Ecto neural progenitor cell (in vitro differentiated cells): ENCODE measurements around the gene FUCA1.
"Not testable (repeated sequence)": the region's sequence is repeated elsewhere in the genome, so short reads cannot be mapped to it uniquely, and the experiment has no call there.

Source experiments
- DNase-seq: peaks from one replicate; pipeline ENCODE4 v3.0.0-alpha.2; 2018; ENCODE audit warnings: low spot score

The FUCA1 gene

DNA sequence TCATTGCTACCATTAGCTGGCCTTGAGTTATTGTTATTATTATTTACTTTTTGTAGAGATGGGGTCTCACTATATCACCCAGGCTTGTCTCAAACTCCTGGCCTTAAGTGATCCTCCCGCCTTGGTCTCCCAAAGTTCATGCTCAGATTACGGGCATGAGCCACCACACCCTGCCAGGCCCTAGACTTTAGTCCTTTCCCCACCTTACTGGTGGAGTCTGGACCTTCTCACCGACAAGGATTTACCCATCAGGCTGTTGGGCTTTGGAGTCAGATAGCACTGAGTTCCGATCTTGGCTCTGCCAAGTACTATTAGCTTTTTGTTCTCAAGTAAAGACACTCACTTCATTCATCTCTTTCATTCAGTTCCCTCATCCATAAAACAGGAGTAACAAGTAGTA lies 27.9 kb upstream of the FUCA1 start:
- DNase-seq: no peak

DNA sequence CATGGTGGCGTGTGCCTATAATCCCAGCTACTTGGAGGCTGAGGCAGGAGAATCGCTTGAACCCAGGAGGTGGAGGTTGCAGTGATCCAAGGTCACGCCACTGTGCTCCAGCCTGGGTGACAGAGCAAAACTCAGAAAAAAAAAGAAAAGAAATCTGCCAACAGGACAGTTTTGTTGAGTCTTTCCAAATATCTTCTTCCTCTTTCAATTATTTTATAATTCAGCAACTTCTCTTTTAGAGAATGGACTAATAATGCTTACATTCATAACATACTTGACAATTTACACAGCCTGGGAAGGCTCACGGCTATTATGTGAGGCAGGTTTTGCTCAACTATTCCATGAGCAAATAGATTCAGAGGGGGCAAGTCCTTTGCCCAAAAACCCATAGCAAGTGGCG lies 27.0 kb upstream of the FUCA1 start:
- no peak for DNase-seq

DNA sequence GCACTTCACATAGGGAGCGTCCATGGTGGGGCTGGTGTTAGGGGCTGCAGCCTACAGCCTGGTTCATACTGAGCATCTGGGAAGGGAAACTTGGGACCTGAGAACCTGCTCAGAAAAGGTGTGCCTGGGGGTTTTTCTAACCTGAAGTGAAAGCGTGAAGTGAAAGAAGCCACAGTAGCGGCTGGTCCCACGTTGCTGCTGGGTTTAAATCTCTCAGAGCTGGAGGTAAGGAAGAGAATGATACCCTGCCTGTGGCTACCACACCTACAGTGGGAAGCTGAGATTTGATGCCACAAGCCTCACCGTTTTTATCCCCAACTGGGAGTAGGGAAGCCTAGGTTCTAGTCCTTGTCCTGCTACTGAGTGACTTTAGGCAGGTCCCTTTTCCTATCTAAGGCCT lies 21.0 kb upstream of the FUCA1 start:
- DNase-seq: no peak

DNA sequence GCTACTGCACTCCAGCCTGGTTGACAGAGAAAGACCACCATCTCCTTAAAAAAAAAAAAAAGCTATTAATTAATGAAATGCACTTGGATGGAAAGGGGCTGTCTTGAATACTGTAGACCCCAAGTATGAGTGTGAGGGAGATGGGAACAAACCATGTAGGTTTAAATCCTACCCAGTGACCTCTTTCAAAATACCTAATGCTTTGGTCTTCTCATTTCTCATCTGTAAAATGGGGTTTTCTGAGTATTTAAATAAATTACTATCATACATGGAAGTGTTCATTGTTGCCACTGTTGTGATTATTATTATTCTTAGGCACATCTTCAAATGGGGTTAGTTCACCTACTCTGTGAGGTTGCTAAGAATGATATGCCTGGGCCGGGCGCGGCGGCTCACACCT lies 17.1 kb upstream of the FUCA1 start:
- DNase-seq: no peak

GRCh38 chr1:23882746-23883145 lies 14.7 kb upstream of the FUCA1 start:
- no peak for DNase-seq

- no peak for DNase-seq
Observed at GRCh38 chr1:23879809-23880208, 11.7 kb upstream of the FUCA1 start.

DNA sequence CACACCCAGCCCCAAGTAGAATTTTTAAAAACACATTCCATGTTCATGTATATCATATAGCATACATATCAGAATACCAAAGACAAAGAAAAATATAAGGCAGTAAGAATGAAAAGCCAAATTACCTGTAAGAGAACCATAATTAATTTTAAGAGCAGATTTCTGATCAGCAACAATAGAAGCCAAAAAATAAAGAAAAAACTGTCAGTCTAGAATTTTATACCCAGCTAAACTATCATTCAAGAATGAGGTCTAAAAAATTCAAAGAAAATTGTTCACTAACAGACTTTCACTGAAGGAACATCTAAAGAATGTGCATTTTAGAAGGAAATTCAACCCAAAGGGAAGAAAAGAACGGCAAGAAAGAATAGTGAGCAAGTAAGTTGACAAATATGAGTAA lies 10.6 kb upstream of the FUCA1 start:
- no peak for DNase-seq

DNA sequence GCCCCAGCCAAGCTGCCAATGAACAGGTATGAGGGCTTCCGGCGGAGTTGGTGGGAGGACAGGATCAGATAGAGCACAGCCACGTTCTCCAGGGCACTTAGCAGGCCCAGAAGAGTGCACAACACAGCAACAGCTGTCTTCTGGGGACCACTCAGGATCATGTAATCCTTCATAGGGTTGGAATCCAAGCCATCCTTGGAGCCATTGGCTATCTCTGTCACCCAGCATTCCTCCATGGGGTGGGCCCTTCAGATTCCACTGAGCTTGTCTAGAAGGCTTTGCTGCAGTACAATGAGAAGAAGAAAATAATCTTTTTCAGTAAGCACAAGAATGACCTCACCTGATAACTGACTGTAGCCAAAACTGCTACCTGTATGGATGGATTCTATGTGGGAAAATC lies 7.3 kb upstream of the FUCA1 start:
- no peak for DNase-seq

DNA sequence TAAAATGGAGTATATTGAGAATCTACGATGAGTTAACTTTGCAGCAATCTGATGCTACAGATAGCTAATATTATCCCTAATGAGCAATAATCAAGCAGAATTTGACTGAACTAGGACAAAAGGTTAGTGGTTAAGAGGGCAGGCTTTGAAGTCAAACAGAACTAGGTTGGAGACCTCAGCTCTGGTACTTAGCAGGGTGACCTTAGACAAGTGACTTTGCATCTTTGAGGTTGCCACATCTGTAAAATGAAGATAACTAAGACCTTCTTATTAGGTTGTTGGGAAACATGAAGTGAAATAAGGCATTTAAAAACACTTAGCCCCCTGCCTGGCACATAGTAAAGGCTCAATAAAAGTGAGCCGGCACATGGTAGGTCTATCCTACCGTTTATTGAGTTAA lies 4.3 kb upstream of the FUCA1 start:
- no peak for DNase-seq

GRCh38 chr1:23869051-23869450 lies 961 bp upstream of the FUCA1 start:
- no peak for DNase-seq

- DNase-seq: no peak
Observed at GRCh38 chr1:23868557-23869016, 497 bp upstream of the FUCA1 start.

DNA sequence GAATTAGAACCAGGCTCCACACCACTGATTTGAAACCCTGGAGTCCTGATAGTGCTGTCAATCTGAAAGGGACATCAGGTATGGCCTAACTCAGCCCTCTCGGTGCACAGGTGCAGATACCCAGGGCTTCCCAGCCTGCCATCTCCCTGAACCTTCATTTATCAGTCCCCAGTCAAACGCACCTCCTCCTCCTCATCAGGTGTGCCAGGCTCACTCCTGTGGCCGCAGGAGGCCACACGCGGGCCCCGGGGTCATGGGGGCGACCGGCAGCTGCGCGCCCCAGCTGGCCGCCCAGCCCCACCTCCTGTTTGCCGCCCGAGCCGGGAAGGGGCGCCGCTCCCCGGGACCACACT lies 572 bp downstream of the FUCA1 start:
- DNase-seq: no peak

DNA sequence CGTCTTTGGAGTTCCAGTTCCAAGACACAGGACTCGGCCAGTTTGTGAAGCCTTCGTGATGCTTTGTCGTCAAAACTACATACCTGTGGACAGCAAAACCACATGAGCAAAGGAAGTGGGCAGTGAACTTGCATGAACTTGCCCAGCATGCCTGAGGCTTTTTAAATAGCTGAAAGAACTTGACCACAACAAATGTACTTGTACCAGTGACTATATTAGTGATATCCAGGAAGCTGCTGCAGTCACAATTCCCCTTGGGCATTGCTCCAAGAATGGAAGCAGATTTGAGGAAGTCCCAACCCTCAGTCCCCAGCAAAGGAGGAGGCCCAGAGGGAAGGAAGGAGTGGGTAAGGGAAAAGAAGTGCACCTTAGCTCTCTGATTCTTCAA lies 2.6 kb downstream of the FUCA1 start:
- no peak for DNase-seq

GRCh38 chr1:23864801-23865542 lies 3.1 kb downstream of the FUCA1 start:
- DNase-seq: no peak

GRCh38 chr1:23862640-23863039 lies 5.5 kb downstream of the FUCA1 start:
- no peak for DNase-seq

GRCh38 chr1:23854568-23854967 lies 13.5 kb downstream of the FUCA1 start:
- DNase-seq: no peak

DNA sequence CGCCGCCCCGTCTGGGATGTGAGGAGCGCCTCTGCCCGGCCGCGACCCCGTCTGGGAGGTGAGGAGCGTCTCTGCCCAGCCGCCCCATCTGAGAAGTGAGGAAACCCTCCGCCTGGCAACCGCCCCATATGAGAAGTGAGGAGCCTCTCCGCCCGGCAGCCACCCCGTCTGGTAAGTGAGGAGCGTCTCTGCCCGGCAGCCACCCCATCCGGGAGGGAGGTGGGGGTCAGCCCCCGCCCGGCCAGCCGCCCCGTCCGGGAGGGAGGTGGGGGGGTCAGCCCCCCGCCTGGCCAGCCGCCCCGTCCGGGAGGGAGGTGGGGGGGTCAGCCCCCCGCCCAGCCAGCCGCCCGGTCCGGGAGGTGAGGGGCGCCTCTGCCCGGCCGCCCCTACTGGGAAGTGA lies 15.0 kb downstream of the FUCA1 start:
- not testable (repeated sequence) for DNase-seq

GRCh38 chr1:23851406-23851805 lies 16.7 kb downstream of the FUCA1 start:
- DNase-seq: not testable (repeated sequence)

DNA sequence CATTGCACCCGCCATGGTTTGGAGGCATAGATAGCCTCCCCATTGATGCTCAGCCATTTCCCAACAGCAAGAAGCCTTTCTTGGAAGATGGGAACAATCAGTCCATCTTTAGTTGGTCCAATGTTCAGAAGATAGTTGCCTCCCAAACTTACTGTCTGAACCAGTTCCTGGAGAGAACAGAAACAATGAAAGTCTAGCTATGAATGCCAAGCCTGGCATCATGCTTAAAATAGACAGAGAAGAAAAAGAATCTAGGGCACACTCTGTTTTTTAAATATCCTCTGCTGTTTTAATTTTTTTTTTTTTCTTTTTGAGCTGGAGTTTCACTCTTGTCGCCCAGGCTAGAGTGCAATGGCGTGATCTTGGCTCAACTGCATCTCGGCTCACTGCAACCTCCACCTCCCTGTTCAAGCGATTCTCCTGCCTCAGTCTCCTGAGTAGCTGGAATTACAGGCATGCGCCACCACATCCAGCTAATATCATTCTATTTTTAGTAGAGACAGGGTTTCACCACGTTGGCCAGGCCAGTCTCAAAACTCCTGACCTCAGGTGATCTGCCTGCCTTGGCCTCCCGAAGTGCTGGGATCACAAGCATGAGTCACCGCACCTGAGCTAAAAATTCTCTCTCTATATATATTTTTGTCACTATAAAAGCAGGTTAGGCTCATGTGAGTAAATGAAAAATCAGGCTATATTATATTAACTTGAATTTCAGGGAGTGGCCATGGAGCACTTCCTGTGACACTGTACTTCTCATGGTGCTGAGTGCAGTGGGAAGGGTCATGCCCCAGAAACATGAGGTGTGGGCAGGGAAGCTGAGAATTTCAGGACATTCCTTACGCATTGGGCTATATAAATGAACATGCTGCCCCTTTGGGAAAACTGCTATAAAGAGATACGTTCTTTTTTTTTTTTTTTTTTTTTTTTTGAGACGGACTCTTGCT lies 19.1 kb downstream of the FUCA1 start:
- no peak for DNase-seq

- not testable (repeated sequence) for DNase-seq
Observed at GRCh38 chr1:23847482-23848095, 20.5 kb downstream of the FUCA1 start.

DNA sequence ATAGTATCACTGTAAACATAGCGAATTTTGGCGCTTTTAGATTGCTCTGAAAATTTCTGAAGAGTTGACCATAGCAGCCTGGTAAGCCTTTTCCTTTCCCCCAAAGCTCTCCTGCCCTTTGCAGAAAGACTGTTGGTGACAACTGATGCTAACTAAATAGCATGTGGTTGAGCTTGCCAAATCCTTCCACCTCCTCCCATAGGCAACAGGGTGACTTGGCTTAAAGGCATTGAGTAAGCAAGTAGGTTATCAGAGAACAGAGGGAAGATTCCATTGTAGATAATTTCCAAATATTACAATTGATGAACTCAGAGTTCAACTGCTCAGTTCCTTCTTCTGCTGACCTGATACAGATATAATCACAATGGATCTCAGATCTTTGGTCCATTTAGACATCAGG lies 22.9 kb downstream of the FUCA1 start:
- no peak for DNase-seq

DNA sequence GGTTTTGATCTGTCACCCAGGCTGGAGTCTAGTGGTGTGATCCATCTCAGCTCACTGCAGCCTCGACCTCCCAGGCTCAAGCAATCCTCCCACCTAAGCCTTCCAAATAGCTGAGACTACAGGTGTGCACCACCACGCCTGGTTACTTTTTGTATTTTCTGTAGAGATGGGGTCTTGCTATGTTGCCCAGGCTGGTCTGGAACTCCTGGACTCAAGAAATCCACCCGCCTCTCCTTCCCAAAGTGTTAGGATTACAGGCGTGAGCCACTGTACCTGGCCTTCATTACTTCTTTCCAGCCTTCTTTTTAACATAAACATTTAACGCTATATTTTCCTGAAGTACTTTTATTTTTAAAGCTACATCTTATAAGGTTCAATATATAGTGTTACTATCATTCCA lies 24.4 kb downstream of the FUCA1 start:
- DNase-seq: no peak

DNA sequence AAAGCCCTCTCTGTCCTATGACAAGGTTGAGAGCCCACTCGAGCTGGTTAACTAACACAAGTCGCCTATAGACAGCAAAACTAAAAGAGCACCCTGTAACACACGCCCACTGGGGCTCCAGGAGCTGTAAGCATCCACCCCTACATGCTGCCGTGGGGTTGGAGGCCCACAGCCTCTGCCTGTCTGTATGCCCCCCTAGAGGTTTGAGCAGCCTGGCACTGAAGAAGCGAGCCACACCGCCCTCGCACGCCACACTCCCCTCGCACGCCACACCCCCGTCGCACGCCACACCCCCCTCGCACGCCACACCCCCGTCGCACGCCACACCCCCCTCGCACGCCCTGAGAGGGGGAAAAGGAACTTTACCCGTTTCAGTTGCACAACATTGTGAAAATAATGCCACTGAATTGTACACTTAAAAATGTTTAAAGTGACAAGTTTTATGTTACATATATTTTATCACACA lies 29.7 kb downstream of the FUCA1 start:
- peak; percentile 72 for DNase-seq
